Neutrophil (primary cell): ENCODE results near the gene MXI1.
A peak's percentile ranks its signal among the peaks of the same experiment; 100 is the strongest.

Experiments
- H3K27ac ChIP-seq: fragments of 200-600 bp; sonication (generic); 2 replicates; pipeline ENCODE4 v1.5.1; 2016; ENCODE audit warnings: mild to moderate bottlenecking, moderate library complexity
- H3K27me3 ChIP-seq: fragments of 200-600 bp; sonication (generic); 2 replicates; pipeline ENCODE4 v1.6.0; 2016; ENCODE audit warnings: mild to moderate bottlenecking
- H3K36me3 ChIP-seq: fragments of 200-600 bp; sonication (generic); 2 replicates; pipeline ENCODE4 v1.5.1; 2017
- H3K4me1 ChIP-seq, 2 experiments: fragments of 200-600 bp in 1 of 2; sonication (generic) in 1 of 2; 1 replicate in 1 of 2; 2 replicates in 1 of 2; pipeline versions ENCODE4 v1.5.1 to v1.6.1; 2013 to 2016; ENCODE audit warnings: low read depth in 1 of 2, low read length in 1 of 2, mild to moderate bottlenecking in 1 of 2, moderate library complexity in 1 of 2; ENCODE audit not compliant: control insufficient read depth in 1 of 2, insufficient read depth in 1 of 2
- H3K4me3 ChIP-seq, 2 experiments: fragments of 200-600 bp in 1 of 2; sonication (generic) in 1 of 2; 1 replicate in 1 of 2; 2 replicates in 1 of 2; pipeline ENCODE4 v1.5.1; 2013 to 2016; ENCODE audit warnings: low read depth in 1 of 2, low read length in 1 of 2, mild to moderate bottlenecking in 1 of 2, moderate library complexity in 1 of 2
- H3K9me3 ChIP-seq: fragments of 200-600 bp; sonication (generic); 2 replicates; pipeline ENCODE4 v1.5.1; 2016
- TF ChIP-seq, protein P1 (sequence below): fragments of 200-600 bp; sonication (generic); IDR thresholded peaks from 2 replicates; pipeline ENCODE4 v1.5.1; 2016; ENCODE audit warnings: antibody characterized with exemption

Gene MXI1

GRCh38 chr10:110279407-110279986 lies 72.1 kb downstream of the MXI1 start:
- H3K36me3 ChIP-seq = peaks cover 18% of the 10 kb centered on the region
- no peak overlapping the region for H3K4me3 ChIP-seq

DNA sequence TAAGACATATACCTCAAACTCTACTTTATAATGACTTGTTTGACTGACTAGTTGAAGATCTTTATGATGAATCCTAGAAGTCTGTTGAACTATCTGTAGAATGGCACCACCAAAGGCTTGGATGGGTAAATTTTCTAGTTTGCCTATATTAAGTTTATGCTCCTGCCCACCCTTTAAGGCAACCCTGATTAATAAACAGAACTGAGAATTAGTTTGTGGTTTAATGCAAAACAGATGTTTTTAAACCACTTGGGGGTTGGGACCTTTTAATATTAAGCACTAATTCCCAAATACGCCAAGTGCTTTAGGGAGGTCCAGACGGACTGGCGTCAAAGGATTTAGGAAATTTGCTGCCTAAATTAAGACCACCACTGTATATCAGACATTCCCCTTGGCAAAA lies 76.9 kb downstream of the MXI1 start:
- H3K4me1 ChIP-seq = peaks cover 0 to 3% of the 10 kb centered on the region in 2 experiments
- H3K27me3 ChIP-seq = no peaks in the 10 kb centered on the region
- no peak overlapping the region for H3K4me3 ChIP-seq
- TF ChIP-seq, protein P1, sequence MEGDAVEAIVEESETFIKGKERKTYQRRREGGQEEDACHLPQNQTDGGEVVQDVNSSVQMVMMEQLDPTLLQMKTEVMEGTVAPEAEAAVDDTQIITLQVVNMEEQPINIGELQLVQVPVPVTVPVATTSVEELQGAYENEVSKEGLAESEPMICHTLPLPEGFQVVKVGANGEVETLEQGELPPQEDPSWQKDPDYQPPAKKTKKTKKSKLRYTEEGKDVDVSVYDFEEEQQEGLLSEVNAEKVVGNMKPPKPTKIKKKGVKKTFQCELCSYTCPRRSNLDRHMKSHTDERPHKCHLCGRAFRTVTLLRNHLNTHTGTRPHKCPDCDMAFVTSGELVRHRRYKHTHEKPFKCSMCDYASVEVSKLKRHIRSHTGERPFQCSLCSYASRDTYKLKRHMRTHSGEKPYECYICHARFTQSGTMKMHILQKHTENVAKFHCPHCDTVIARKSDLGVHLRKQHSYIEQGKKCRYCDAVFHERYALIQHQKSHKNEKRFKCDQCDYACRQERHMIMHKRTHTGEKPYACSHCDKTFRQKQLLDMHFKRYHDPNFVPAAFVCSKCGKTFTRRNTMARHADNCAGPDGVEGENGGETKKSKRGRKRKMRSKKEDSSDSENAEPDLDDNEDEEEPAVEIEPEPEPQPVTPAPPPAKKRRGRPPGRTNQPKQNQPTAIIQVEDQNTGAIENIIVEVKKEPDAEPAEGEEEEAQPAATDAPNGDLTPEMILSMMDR = no peak
- H3K27ac ChIP-seq = no peak overlapping the region
- H3K36me3 ChIP-seq = peaks cover 64% of the 10 kb centered on the region
- no peaks in the 10 kb centered on the region for H3K9me3 ChIP-seq

More at GRCh38 chr10:110279407-110279986, 72.1 kb downstream of the MXI1 start:
- TF ChIP-seq, protein P1 = peak; percentile 66
- Histone ChIP-seq H3K27ac (peak overlapping the region; percentile 48), H3K27me3 (no peaks in the 10 kb centered on the region), H3K4me1 (peaks cover 0 to 8% of the 10 kb centered on the region in 2 experiments), H3K9me3 (no peaks in the 10 kb centered on the region)

GRCh38 chr10:110285501-110285900 lies 78.1 kb downstream of the MXI1 start:
- H3K4me1 ChIP-seq = no peaks in the 10 kb centered on the region
- no peak overlapping the region for H3K27ac ChIP-seq
- no peaks in the 10 kb centered on the region for H3K9me3 ChIP-seq
- H3K27me3 ChIP-seq = no peaks in the 10 kb centered on the region
- TF ChIP-seq, protein P1 = no peak
- no peak overlapping the region for H3K4me3 ChIP-seq
- H3K36me3 ChIP-seq = peaks cover 70% of the 10 kb centered on the region

DNA sequence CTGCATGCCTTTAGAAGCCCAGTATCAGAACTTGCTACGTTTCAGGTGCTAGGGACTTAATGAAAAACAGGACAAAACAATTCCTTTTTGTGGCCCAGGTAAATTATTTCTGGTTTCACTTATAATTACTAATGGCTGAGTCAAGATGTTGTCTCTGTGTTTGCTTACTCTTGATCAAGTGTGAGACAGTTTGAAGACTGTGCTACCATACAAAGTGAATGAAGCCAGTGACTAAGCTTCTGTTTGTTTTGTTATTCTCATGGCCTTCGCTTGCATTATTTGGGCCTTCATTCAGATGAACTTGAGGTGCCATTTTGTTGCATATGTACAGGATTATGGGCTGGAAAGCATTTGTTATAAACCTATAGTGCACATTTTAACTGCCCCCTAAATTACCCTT lies 79.4 kb downstream of the MXI1 start:
- H3K36me3 ChIP-seq = peaks cover 72% of the 10 kb centered on the region
- TF ChIP-seq, protein P1 = no peak
- H3K27ac ChIP-seq = peak overlapping the region; percentile 1

DNA sequence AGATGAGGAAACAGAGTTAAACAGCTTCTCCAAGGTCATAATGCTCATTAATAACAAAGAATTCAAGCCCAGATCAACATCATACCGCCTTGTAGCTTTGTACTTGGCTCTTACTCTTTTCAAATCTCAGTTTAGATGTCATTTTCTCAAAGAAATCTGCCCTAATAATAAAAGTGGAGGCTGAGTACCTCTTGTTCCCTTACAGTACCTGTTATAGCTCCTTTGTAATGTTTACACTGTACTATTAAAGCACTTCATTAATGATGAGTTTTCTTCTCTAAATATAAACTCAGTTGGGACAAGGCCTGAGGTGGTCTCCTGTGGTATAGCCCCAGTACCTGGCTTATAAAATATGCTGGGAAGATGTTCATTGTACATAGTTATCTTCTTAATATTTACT lies 89.6 kb downstream of the MXI1 start:
- no peak overlapping the region for H3K4me3 ChIP-seq
- H3K9me3 ChIP-seq = no peaks in the 10 kb centered on the region
- peaks cover 6 to 7% of the 10 kb centered on the region in 2 experiments for H3K4me1 ChIP-seq
- TF ChIP-seq, protein P1 = no peak
- no peaks in the 10 kb centered on the region for H3K27me3 ChIP-seq
- H3K36me3 ChIP-seq = peaks cover 98% of the 10 kb centered on the region
- no peak overlapping the region for H3K27ac ChIP-seq

More for the DNA sequence above, 79.4 kb downstream of the MXI1 start:
- Histone ChIP-seq H3K4me3 (no peak overlapping the region), H3K27me3 (no peaks in the 10 kb centered on the region), H3K4me1 (no peaks in the 10 kb centered on the region), H3K9me3 (no peaks in the 10 kb centered on the region)
